Natural killer cell (primary cell): Measurements from ENCODE around the gene IMMP1L. TPM values are rescaled to one million over a fixed set of nuclear protein-coding genes. Genes with fewer than 3 reads are reported as not detected.

Experiments
- ATAC-seq, 3 donors: fragments of 150-1000 bp in 2 of 3; fragments of 200-7000 bp in 1 of 3; cut with Tn5 transposase; 1 replicate in 1 of 3; 2 replicates in 2 of 3; pipeline ENCODE4 v1.10.0; 2021; ENCODE audit warnings: mild to moderate bottlenecking in 2 of 3, moderate library complexity in 2 of 3
- DNase-seq, 2 donors: peaks; one replicate each; pipeline versions ENCODE4 v3.0.0 to v3.0.0-alpha.2; 2013 to 2021; ENCODE audit warnings: mixed read lengths in 1 of 2
- H3K27ac ChIP-seq: one replicate; pipeline ENCODE4 v1.5.1; 2013; ENCODE audit warnings: mild to moderate bottlenecking, low read length
- H3K27me3 ChIP-seq: one replicate; pipeline ENCODE4 v1.6.1; 2013; ENCODE audit warnings: low read length; ENCODE audit not compliant: control insufficient read depth, insufficient read depth
- H3K36me3 ChIP-seq: one replicate; pipeline ENCODE4 v1.6.1; 2013; ENCODE audit warnings: low read length; ENCODE audit not compliant: control insufficient read depth, insufficient read depth
- H3K4me1 ChIP-seq: one replicate; pipeline ENCODE4 v1.6.1; 2013; ENCODE audit warnings: low read length; ENCODE audit not compliant: control insufficient read depth, insufficient read depth
- H3K4me3 ChIP-seq: one replicate; pipeline ENCODE4 v1.5.1; 2013; ENCODE audit warnings: low read length
- H3K9me3 ChIP-seq: one replicate; pipeline ENCODE4 v1.6.1; 2013; ENCODE audit warnings: low read length; ENCODE audit not compliant: control insufficient read depth, insufficient read depth
- H3K27ac Mint-ChIP-seq, 2 donors: one replicate each; pipeline ENCODE4 v1.8.0; 2022; ENCODE audit warnings: mild to moderate bottlenecking in 2 of 2, mixed read lengths in 2 of 2, moderate library complexity in 1 of 2
- H3K27me3 Mint-ChIP-seq, 2 donors: one replicate each; pipeline ENCODE4 v1.8.0; 2022; ENCODE audit warnings: low read depth in 2 of 2, mixed read lengths in 2 of 2
- H3K36me3 Mint-ChIP-seq: one replicate; pipeline ENCODE4 v1.8.0; 2022; ENCODE audit warnings: mixed read lengths
- H3K4me1 Mint-ChIP-seq, 2 donors: one replicate each; pipeline ENCODE4 v1.8.0; 2022; ENCODE audit warnings: mixed read lengths in 2 of 2
- H3K4me3 Mint-ChIP-seq: one replicate; pipeline ENCODE4 v1.8.0; 2022; ENCODE audit warnings: mild to moderate bottlenecking, moderate library complexity, mixed read lengths
- H3K9me3 Mint-ChIP-seq, 2 donors: one replicate each; pipeline ENCODE4 v1.8.0; 2022; ENCODE audit warnings: mixed read lengths in 2 of 2
- WGBS: methylation state at CpG from one replicate; pipeline ENCODE4 v1.1.7; 2013; ENCODE audit warnings: missing lambda C conversion rate; ENCODE audit not compliant: insufficient coverage; 5-methylcytosine and 5-hydroxymethylcytosine counted together
- intact Hi-C: fragments of 100-400 bp; cut with micrococcal nuclease; formaldehyde crosslinking; loops from one replicate; pipeline ENCODE4 v1.14.2; 2022
- total RNA-seq, 4 donors: library from RNA; stranded (reverse); fragments of 120-200 nt in 1 of 4; gene quantifications; one replicate each; pipeline versions ENCODE4 v1.2.3 to v1.2.4, GENCODE V29; 2013 to 2022
- TF ChIP-seq, protein P1 (sequence below): fragments of 200-600 bp; IDR thresholded peaks from one replicate; pipeline ENCODE4 v1.8.0; 2022; ENCODE audit warnings: antibody characterized with exemption

IMMP1L gene
- total RNA-seq, 3 donors from 2014 or later (not counting 1 experiment from before 2014, with no cell fraction given), result 12.0 to 17.3 (median 15.7) TPM

DNA sequence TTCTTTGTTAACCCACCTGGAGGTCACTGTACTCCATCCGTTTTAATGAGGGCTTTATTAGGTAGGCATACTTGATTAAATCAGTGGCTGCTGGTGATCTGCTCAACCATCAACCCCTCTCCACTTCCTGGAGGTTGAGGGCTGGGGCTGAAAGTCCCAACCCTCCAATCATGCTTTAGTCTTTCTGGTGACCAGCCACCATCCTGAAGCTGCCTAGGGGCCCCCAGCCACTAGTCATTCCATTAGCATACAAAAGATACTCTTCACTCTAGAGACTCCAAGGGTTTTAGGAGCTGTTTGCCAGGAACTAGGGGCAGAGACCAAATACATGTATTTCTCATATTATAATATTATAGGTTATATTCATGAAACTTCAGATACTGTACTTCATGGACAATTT, 126.3 kb downstream of the IMMP1L start:
- H3K9me3 ChIP-seq, result no peaks in the 10 kb centered on the region
- H3K36me3 Mint-ChIP-seq, result peaks cover 8% of the 10 kb centered on the region
- DNase-seq (no peak), ATAC-seq (no peak)
- TF ChIP-seq, protein P1, sequence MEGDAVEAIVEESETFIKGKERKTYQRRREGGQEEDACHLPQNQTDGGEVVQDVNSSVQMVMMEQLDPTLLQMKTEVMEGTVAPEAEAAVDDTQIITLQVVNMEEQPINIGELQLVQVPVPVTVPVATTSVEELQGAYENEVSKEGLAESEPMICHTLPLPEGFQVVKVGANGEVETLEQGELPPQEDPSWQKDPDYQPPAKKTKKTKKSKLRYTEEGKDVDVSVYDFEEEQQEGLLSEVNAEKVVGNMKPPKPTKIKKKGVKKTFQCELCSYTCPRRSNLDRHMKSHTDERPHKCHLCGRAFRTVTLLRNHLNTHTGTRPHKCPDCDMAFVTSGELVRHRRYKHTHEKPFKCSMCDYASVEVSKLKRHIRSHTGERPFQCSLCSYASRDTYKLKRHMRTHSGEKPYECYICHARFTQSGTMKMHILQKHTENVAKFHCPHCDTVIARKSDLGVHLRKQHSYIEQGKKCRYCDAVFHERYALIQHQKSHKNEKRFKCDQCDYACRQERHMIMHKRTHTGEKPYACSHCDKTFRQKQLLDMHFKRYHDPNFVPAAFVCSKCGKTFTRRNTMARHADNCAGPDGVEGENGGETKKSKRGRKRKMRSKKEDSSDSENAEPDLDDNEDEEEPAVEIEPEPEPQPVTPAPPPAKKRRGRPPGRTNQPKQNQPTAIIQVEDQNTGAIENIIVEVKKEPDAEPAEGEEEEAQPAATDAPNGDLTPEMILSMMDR, result no peak
- H3K27ac ChIP-seq, result no peak overlapping the region
- intact Hi-C loops, result no loop called here
- no peak overlapping the region for H3K27ac Mint-ChIP-seq
- no peaks in the 10 kb centered on the region for H3K9me3 Mint-ChIP-seq
- no peaks in the 10 kb centered on the region for H3K4me1 ChIP-seq
- no peaks in the 10 kb centered on the region for H3K27me3 ChIP-seq
- H3K27me3 Mint-ChIP-seq, result no peaks in the 10 kb centered on the region
- H3K4me1 Mint-ChIP-seq, result peaks cover 21 to 30% of the 10 kb centered on the region in 2 donors
- 100% methylated on average over 1 of the region's 1 CpG for whole genome bisulfite sequencing
- no peak overlapping the region for H3K4me3 ChIP-seq
- H3K36me3 ChIP-seq, result no peaks in the 10 kb centered on the region
- no peak overlapping the region for H3K4me3 Mint-ChIP-seq

Other genes with a start within 250 kb of the IMMP1L start
- not detected for gene DCDC1, start 139.9 kb downstream of the IMMP1L start, total RNA-seq
- 10 to 100 TPM; 14.9 to 22.7 (median 18.6) TPM for gene DNAJC24, start 139.8 kb downstream of the IMMP1L start, total RNA-seq
- 10 to 100 TPM; 22.8 to 29.6 (median 23.4) TPM for gene ELP4, start 145 bp upstream of the IMMP1L start, total RNA-seq